Measurements from ENCODE around the gene SPATA6L. TPM values are rescaled to one million over a fixed set of nuclear protein-coding genes. Genes with fewer than 3 reads are reported as not detected.
A peak's percentile ranks its signal among the peaks of the same experiment; 100 is the strongest.
"Not testable (repeated sequence)": the region's sequence is repeated elsewhere in the genome, so short reads cannot be mapped to it uniquely, and the experiment has no call there.

Gene SPATA6L
- total RNA-seq, 1 donor from 2014 or later = 4.2 TPM

GRCh38 chr9:4674783-4675182 lies 8.5 kb upstream of the SPATA6L start:
- no peak for DNase-seq

- DNase-seq = no peak
These were observed 5.5 kb upstream of the SPATA6L start for GRCh38 chr9:4671737-4672136.

- DNase-seq = no peak
These were observed 4.3 kb upstream of the SPATA6L start for GRCh38 chr9:4670591-4670990.

GRCh38 chr9:4669890-4670289 lies 3.6 kb upstream of the SPATA6L start:
- no peak for DNase-seq

GRCh38 chr9:4668604-4669003 lies 2.3 kb upstream of the SPATA6L start:
- no peak for DNase-seq

GRCh38 chr9:4667681-4668080 lies 1.4 kb upstream of the SPATA6L start:
- no peak for DNase-seq

- DNase-seq = peak; percentile 20
These were observed 923 bp downstream of the SPATA6L start for GRCh38 chr9:4665357-4665756.

- no peak for DNase-seq
These were observed 2.3 kb downstream of the SPATA6L start for GRCh38 chr9:4663956-4664355.

- no peak for DNase-seq
These were observed 3.1 kb downstream of the SPATA6L start for GRCh38 chr9:4662989-4663792.

GRCh38 chr9:4662108-4662988 lies 3.9 kb downstream of the SPATA6L start, which contains the start of gene PLPP6:
Gene PLPP6 (plus strand): TSS chr9:4662294. CDS start chr9:4662376, 82 bp downstream.
- DNase-seq = peak; percentile 91

- DNase-seq = no peak
These were observed 4.7 kb downstream of the SPATA6L start for GRCh38 chr9:4661611-4662010.

GRCh38 chr9:4661165-4661564 lies 5.1 kb downstream of the SPATA6L start:
- DNase-seq = no peak

GRCh38 chr9:4660665-4661064 lies 5.6 kb downstream of the SPATA6L start:
- not testable (repeated sequence) for DNase-seq

GRCh38 chr9:4657426-4658159 lies 8.7 kb downstream of the SPATA6L start:
- no peak for DNase-seq

- DNase-seq = no peak
These were observed 9.7 kb downstream of the SPATA6L start for GRCh38 chr9:4656621-4657020.

- DNase-seq = not testable (repeated sequence)
These were observed 10.1 kb downstream of the SPATA6L start for GRCh38 chr9:4656196-4656595.

- no peak for DNase-seq
These were observed 11.7 kb downstream of the SPATA6L start for GRCh38 chr9:4654538-4654937.

GRCh38 chr9:4654084-4654483 lies 12.2 kb downstream of the SPATA6L start:
- DNase-seq = no peak

- DNase-seq = no peak
These were observed 23.9 kb downstream of the SPATA6L start for GRCh38 chr9:4642351-4642750.

- peak; percentile 43 for DNase-seq
These were observed 26.3 kb downstream of the SPATA6L start for GRCh38 chr9:4640027-4640426.

- no peak for DNase-seq
These were observed 26.9 kb downstream of the SPATA6L start for GRCh38 chr9:4639420-4639819.

- DNase-seq = no peak
These were observed 27.3 kb downstream of the SPATA6L start for GRCh38 chr9:4638968-4639367.

- DNase-seq = no peak
These were observed 35.4 kb downstream of the SPATA6L start for GRCh38 chr9:4630836-4631235.

All from tongue (tissue), 2 donors.